RWPE2 (cell line): Measurements from ENCODE around the gene UBE2E3.

Experiments
- ATAC-seq: fragments of 200-7000 bp; cut with Tn5 transposase; 3 replicates; pipeline ENCODE4 v1.9.1; 2021; ENCODE audit warnings: low read depth
- DNase-seq: peaks from one replicate; pipeline ENCODE4 v3.0.0-alpha.2; 2020; ENCODE audit warnings: low spot score
- H3K27ac ChIP-seq: fragments of 450-650 bp; 2 replicates; pipeline ENCODE4 v1.5.1; 2017; ENCODE audit warnings: mild to moderate bottlenecking; ENCODE audit not compliant: poor library complexity, severe bottlenecking
- H3K27me3 ChIP-seq: fragments of 250-450 bp; sonication (Bioruptor Pico); 2 replicates; pipeline ENCODE4 v1.5.1; 2021; ENCODE audit warnings: mild to moderate bottlenecking, moderate library complexity; ENCODE audit not compliant: insufficient read depth, poor library complexity, severe bottlenecking
- H3K36me3 ChIP-seq: fragments of 250-450 bp; sonication (Bioruptor Pico); 2 replicates; pipeline ENCODE4 v1.5.1; 2020; ENCODE audit warnings: low read depth, mild to moderate bottlenecking, moderate library complexity
- H3K4me1 ChIP-seq: fragments of 250-450 bp; sonication (Bioruptor Pico); 2 replicates; pipeline ENCODE4 v1.5.1; 2021; ENCODE audit warnings: mild to moderate bottlenecking, moderate library complexity; ENCODE audit not compliant: insufficient read depth, poor library complexity, severe bottlenecking
- H3K4me3 ChIP-seq: fragments of 250-450 bp; sonication (Bioruptor Pico); 2 replicates; pipeline ENCODE4 v1.5.1; 2021; ENCODE audit warnings: mild to moderate bottlenecking, moderate library complexity; ENCODE audit not compliant: severe bottlenecking
- H3K9me3 ChIP-seq: fragments of 250-450 bp; sonication (Bioruptor Pico); 2 replicates; pipeline ENCODE4 v1.5.1; 2021; ENCODE audit warnings: mild to moderate bottlenecking, moderate library complexity; ENCODE audit not compliant: severe bottlenecking
- CTCF ChIP-seq: fragments of 450-650 bp; IDR thresholded peaks from one replicate; pipeline ENCODE4 v1.5.1; 2017; ENCODE audit warnings: mild to moderate bottlenecking, moderate library complexity; ENCODE audit not compliant: poor library complexity, severe bottlenecking

The UBE2E3 gene

GRCh38 chr2:180980943-180981911 lies 822 bp downstream of the UBE2E3 start:
- Histone ChIP-seq H3K4me1 (peaks cover 28% of the 10 kb centered on the region), H3K27ac (peak overlapping the region; percentile 76), H3K27me3 (no peaks in the 10 kb centered on the region), H3K9me3 (no peaks in the 10 kb centered on the region), H3K36me3 (peaks cover 30% of the 10 kb centered on the region), H3K4me3 (peak overlapping the region; percentile 96)
- DNase-seq (no peak), ATAC-seq (no peak)
- no peak for TF ChIP-seq CTCF

DNA sequence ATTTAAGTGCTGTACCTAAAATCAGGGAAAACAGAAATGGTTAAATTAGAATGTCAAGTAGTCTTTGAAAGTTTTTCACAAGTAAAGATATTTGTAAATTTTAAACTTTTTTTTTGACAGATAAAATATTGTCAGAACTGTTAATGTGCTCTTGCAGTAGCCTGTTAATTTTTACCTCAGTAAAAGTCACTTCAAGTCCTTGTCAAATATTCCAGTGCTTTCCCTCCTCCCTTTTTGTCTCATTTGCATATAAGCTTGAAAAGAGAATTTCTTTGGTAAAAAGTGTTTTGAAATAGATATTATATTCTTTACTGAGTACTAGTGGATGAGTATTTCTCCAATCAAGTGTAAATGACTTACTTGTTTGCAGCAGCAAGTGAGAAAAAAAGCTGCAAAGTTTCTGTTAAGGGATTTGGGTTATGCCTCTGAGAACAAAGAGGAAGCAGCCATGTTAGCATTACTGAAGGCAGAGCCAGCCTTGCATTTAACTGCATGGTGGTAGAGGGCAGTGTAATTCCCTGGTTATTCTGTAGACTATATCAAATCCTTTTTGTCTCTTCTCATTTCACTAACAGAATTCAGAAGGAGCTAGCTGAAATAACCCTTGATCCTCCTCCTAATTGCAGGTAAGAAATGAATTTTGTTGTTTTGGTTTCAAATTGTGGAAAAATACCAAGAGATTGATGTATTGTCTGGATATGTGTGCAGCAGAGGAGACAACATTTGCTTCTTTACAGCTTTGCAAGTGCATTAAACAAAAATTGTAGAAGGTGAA lies 3.2 kb downstream of the UBE2E3 start:
- Histone ChIP-seq H3K4me1 (peaks cover 28% of the 10 kb centered on the region), H3K4me3 (no peak overlapping the region), H3K9me3 (no peaks in the 10 kb centered on the region), H3K36me3 (peaks cover 30% of the 10 kb centered on the region), H3K27ac (no peak overlapping the region), H3K27me3 (no peaks in the 10 kb centered on the region)
- TF ChIP-seq CTCF: peak; percentile 67
- DNase-seq: no peak
- ATAC-seq: peak; percentile 70

- DNase-seq (no peak), ATAC-seq (no peak)
- H3K4me1 ChIP-seq: peaks cover 43% of the 10 kb centered on the region
- peaks cover 30% of the 10 kb centered on the region for H3K36me3 ChIP-seq
- no peak overlapping the region for H3K4me3 ChIP-seq
- TF ChIP-seq CTCF: no peak
- H3K27me3 ChIP-seq: no peaks in the 10 kb centered on the region
- H3K27ac ChIP-seq: no peak overlapping the region
- H3K9me3 ChIP-seq: no peaks in the 10 kb centered on the region
These were observed 5.5 kb downstream of the UBE2E3 start for GRCh38 chr2:180985771-180986395.

GRCh38 chr2:180987146-180987545 lies 6.7 kb downstream of the UBE2E3 start:
- Histone ChIP-seq H3K9me3 (no peaks in the 10 kb centered on the region), H3K27ac (no peak overlapping the region), H3K27me3 (no peaks in the 10 kb centered on the region), H3K36me3 (peaks cover 34% of the 10 kb centered on the region), H3K4me1 (peaks cover 47% of the 10 kb centered on the region), H3K4me3 (no peak overlapping the region)
- no peak for TF ChIP-seq CTCF
- DNase-seq (no peak), ATAC-seq (no peak)
